Measurements from ENCODE around the gene SEC23A.

DNA sequence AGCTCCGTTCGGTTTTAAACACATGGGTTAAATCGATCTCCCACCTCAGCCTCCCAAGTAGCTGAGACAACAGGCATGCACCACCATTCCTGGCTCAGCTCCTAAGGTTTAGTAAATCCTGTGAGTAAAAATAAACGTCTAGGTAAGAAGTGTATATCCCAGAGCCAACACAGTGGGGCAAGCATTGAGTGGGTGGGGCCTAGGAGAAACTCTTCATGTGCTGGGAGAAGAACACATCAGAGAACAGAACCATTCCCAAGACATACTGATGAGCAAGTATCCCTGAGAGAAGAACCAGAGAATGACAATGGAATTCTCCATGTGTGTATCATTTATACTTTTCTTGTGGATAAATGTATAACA, 86.3 kb downstream of the SEC23A start:
- TF ChIP-seq POLR2AphosphoS5 (IDR thresholded peaks at IDR 0.05; ENCODE audit: low read depth, low read length) (no peak), POLR2A (IDR thresholded peaks at IDR 0.05; ENCODE audit: low read depth, low read length) (no peak), TAF1 (IDR thresholded peaks at IDR 0.05; ENCODE audit: low read depth, low read length) (no peak)

Measured in GM12891 (cell line).